K562 (cell line): ENCODE measurements around the gene TAF9B. TPM values are rescaled to one million over a fixed set of nuclear protein-coding genes. Genes with fewer than 3 reads are reported as not detected.

ENCODE experiments used
- ATAC-seq: fragments of 200-7000 bp; cut with Tn5 transposase; 3 replicates; pipeline ENCODE4 v1.9.1; 2020; ENCODE audit warnings: moderate library complexity
- BruUV-seq: library from RNA; stranded (reverse); fragments of 400-500 nt; replicated peaks from 2 replicates; lab custom pipeline; 2021; lab: Mats Ljungman, UMichigan
- CTCF ChIA-PET: fragments of 300-600 bp; formaldehyde crosslinking; extraction: SDS; loops from one replicate; lab custom pipeline; 2021; ENCODE audit warnings: low intra/inter-chr PET ratio; lab: Yijun Ruan, JAX
- POLR2A ChIA-PET: fragments of 300-600, 350-650 bp; sonication (Branson Sonifier 250); formaldehyde crosslinking; extraction: SDS; loops from one replicate; lab custom pipeline; 2021; ENCODE audit warnings: antibody characterized with exemption, inconsistent platforms; lab: Yijun Ruan, JAX
- DNase-seq, 4 experiments: peaks; one replicate each; pipeline versions ENCODE4 v3.0.0 to v3.0.0-alpha.2; 2011 to 2018; ENCODE audit warnings: low spot score in 3 of 4, mixed read lengths in 3 of 4; ENCODE audit errors: extremely low read depth in 1 of 4
- FAIRE-seq: peaks from 2 replicates; lab custom pipeline; 2011; peaks lifted over from hg19 to GRCh38; lab: Jason Lieb, UNC
- H2AFZ ChIP-seq: 2 replicates; pipeline ENCODE4 v1.6.0; 2011; ENCODE audit warnings: low read depth, low read length, control low read depth, inconsistent platforms
- H3K27ac ChIP-seq: fragments of 200-600 bp; 3 replicates; pipeline ENCODE4 v1.8.0; 2011; ENCODE audit warnings: low read depth, mild to moderate bottlenecking, control low read depth, inconsistent platforms, low read length, moderate library complexity, mixed read lengths; ENCODE audit errors: extremely low read depth
- H3K27me3 ChIP-seq, 2 experiments: fragments of 300-600 bp in 1 of 2; 2 replicates in 1 of 2; 3 replicates in 1 of 2; pipeline versions ENCODE4 v1.6.0 to v1.8.0; 2011; ENCODE audit warnings: inconsistent platforms in 2 of 2, low read length in 2 of 2, mild to moderate bottlenecking in 1 of 2, mixed read lengths in 1 of 2, moderate library complexity in 1 of 2; ENCODE audit not compliant: control insufficient read depth in 2 of 2, insufficient read depth in 2 of 2
- H3K36me3 ChIP-seq: fragments of 300-600 bp; 3 replicates; pipeline ENCODE4 v1.8.0; 2011; ENCODE audit warnings: mild to moderate bottlenecking, low read length, inconsistent platforms; ENCODE audit not compliant: control insufficient read depth, insufficient read depth
- H3K4me1 ChIP-seq, 2 experiments: fragments of 200-600 bp in 1 of 2; replicated peaks in 1 of 2; 2 replicates in 1 of 2; 3 replicates in 1 of 2; pipeline versions ENCODE4 v1.5.1 to v1.8.0; 2011; ENCODE audit warnings: inconsistent platforms in 2 of 2, low read length in 2 of 2, mild to moderate bottlenecking in 1 of 2, mixed read lengths in 1 of 2, moderate library complexity in 1 of 2; ENCODE audit not compliant: control insufficient read depth in 2 of 2, insufficient read depth in 2 of 2
- H3K4me2 ChIP-seq: 2 replicates; pipeline ENCODE4 v1.6.1; 2011; ENCODE audit warnings: low read length, control low read depth, inconsistent platforms, mixed read lengths; ENCODE audit not compliant: insufficient read depth
- H3K4me3 ChIP-seq: fragments of 200-600 bp; sonication (generic), shearing (Covaris generic); 2 replicates; pipeline ENCODE4 v1.5.1; 2016; ENCODE audit warnings: control low read depth, inconsistent platforms
- H3K79me2 ChIP-seq: fragments of 200-600 bp; 3 replicates; pipeline ENCODE4 v1.8.0; 2011; ENCODE audit warnings: low read length, inconsistent platforms; ENCODE audit not compliant: control insufficient read depth, insufficient read depth
- H3K9ac ChIP-seq, 2 experiments: 2 replicates each; pipeline versions ENCODE4 v1.6.0 to v1.6.1; 2011; ENCODE audit warnings: low read depth in 2 of 2, low read length in 2 of 2, control low read depth in 1 of 2, inconsistent platforms in 1 of 2, mild to moderate bottlenecking in 1 of 2, mixed read lengths in 1 of 2; ENCODE audit not compliant: insufficient read depth in 1 of 2
- H3K9me1 ChIP-seq: one replicate; pipeline ENCODE4 v1.6.0; 2011; ENCODE audit warnings: inconsistent platforms, mild to moderate bottlenecking, low read length, moderate library complexity; ENCODE audit not compliant: control insufficient read depth, insufficient read depth
- H3K9me3 ChIP-seq: replicated peaks from 2 replicates; pipeline ENCODE4 v1.5.1; 2011; ENCODE audit warnings: low read depth, low read length, inconsistent platforms; ENCODE audit not compliant: control insufficient read depth, insufficient read depth
- H4K20me1 ChIP-seq: replicated peaks from 2 replicates; pipeline ENCODE4 v1.6.1; 2011; ENCODE audit warnings: low read length, inconsistent platforms, mixed read lengths; ENCODE audit not compliant: control insufficient read depth, insufficient read depth
- MXI1 ChIP-seq: IDR thresholded peaks from 2 replicates; pipeline ENCODE4 v1.6.1; 2011; ENCODE audit warnings: low read depth, mild to moderate bottlenecking, improper control_type of control experiment, low read length
- PATZ1 ChIP-seq: fragments of 250-450 bp; sonication (Bioruptor Pico); IDR thresholded peaks from 2 replicates; pipeline ENCODE4 v1.5.0; 2020; ENCODE audit warnings: mild to moderate bottlenecking, borderline replicate concordance
- POLR2G ChIP-seq: fragments of 200-400 bp; formaldehyde crosslinking; IDR thresholded peaks from 2 replicates; pipeline ENCODE4 v1.6.1; 2017; ENCODE audit warnings: low read depth, mild to moderate bottlenecking, antibody characterized with exemption, low read length, moderate library complexity
- SMAD2 ChIP-seq: fragments of 150-350 bp; IDR thresholded peaks from 2 replicates; pipeline ENCODE4 v1.6.1; 2014; ENCODE audit warnings: low read depth, mild to moderate bottlenecking, low read length
- ZBED1 ChIP-seq: IDR thresholded peaks from 2 replicates; pipeline ENCODE4 v1.6.1; 2014
- in situ Hi-C: fragments of 300-500 bp; cut with MboI; formaldehyde crosslinking; loops from 4 replicates; pipeline ENCODE4 v1.15.0; 2018; ENCODE audit warnings: inconsistent platforms, mixed read lengths
- intact Hi-C: fragments of 100-400 bp; cut with micrococcal nuclease; formaldehyde crosslinking; loops from 2 replicates; pipeline ENCODE4 v1.14.2; 2022
- polyA plus RNA-seq, 8 experiments: library from polyadenylated mRNA; depleted of rRNA in 4 of 8; stranded (reverse) in 5 of 8; unstranded in 3 of 8; fragments of >200 nt; fragmentation: Nextera tagmentation in 2 of 8; fragmentation: Illumina TruSeq in 1 of 8; extraction: Ambion mirVana in 2 of 8; extraction: Trizol in 1 of 8; gene quantifications; 2 replicates each; pipeline versions ENCODE4 v1.2.1 to v1.2.3, GENCODE V29; 2011 to 2014; ENCODE audit warnings: inconsistent platforms in 1 of 8, missing spikeins in 1 of 8
- total RNA-seq, 7 experiments: library from RNA; depleted of rRNA in 6 of 7; stranded (reverse); fragments of >200 nt in 6 of 7; fragmentation: Illumina TruSeq in 2 of 7; extraction: Trizol in 2 of 7; gene quantifications; 2 replicates each; pipeline versions ENCODE4 v1.2.1 to v1.2.3, GENCODE V29; 2011 to 2021; ENCODE audit warnings: low replicate concordance in 1 of 7
- TF ChIP-seq, protein P1 (sequence below): fragments of 450-650 bp; formaldehyde crosslinking; IDR thresholded peaks from 2 replicates; pipeline ENCODE4 v1.4.0; 2020; ENCODE audit warnings: mild to moderate bottlenecking

TAF9B gene
- total and polyA plus RNA-seq, 9 of the 15 experiments (the other 6 are each of a cell fraction or from before 2014, with no cell fraction given), result 10.9 to 42.1 (median 20.8) TPM

DNA sequence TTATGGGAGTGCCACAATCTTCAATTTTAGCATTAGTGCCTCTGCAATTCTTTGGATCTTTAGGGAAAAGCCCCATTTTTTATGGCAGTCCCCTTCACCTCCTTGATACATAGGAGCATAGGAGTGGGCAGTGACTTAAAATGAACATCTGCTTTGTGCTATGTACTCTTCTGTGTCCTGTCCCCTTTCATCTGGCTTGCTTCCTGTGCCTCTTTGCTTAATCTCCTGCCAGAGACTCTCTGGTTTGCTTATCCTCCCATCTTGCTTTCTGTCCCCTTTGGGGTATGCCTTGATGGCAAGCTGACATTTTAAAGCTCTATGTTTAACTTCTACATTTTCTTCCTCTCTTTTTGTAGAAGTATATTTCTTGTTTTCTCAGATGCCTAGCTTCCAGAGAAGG, 23.1 kb downstream of the TAF9B start:
- TF ChIP-seq ZBED1 (no peak), SMAD2 (no peak), MXI1 (no peak), PATZ1 (CRISPR knock-in tag) (no peak), POLR2G (no peak)
- TF ChIP-seq, protein P1, sequence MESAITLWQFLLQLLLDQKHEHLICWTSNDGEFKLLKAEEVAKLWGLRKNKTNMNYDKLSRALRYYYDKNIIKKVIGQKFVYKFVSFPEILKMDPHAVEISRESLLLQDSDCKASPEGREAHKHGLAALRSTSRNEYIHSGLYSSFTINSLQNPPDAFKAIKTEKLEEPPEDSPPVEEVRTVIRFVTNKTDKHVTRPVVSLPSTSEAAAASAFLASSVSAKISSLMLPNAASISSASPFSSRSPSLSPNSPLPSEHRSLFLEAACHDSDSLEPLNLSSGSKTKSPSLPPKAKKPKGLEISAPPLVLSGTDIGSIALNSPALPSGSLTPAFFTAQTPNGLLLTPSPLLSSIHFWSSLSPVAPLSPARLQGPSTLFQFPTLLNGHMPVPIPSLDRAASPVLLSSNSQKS (CRISPR knock-in tag), result no peak
- TF ChIP-seq, all 486 proteins: peak for 0
- ChIA-PET POLR2A (interaction anchor here (1.0 to 1.3 kb wide), 2 partner anchors 12 to 13 kb away, joined by 3 to 4 read pairs; partner anchors contain the start of gene PGK1), CTCF (no interaction called here)
- BruUV-seq, result no TSS peak
- H3K27ac ChIP-seq, result no peak overlapping the region; the same call in 2 of the 3 replicates
- ATAC-seq, result no peak
- peaks cover 2% of the 10 kb centered on the region for H3K9me1 ChIP-seq
- no peak overlapping the region for H2AFZ ChIP-seq
- H3K4me3 ChIP-seq, result no peak overlapping the region
- H3K9ac ChIP-seq, result no peak overlapping the region
- no peaks in the 10 kb centered on the region for H3K27me3 ChIP-seq
- peaks cover 98% of the 10 kb centered on the region for H3K79me2 ChIP-seq
- no peak for FAIRE-seq
- H4K20me1 ChIP-seq, result peaks cover 35% of the 10 kb centered on the region
- in situ Hi-C loops, result no loop called here
- no peak overlapping the region for H3K4me2 ChIP-seq
- no peak for DNase-seq
- H3K9me3 ChIP-seq, result no peaks in the 10 kb centered on the region
- peaks cover 0 to 12% of the 10 kb centered on the region in 2 experiments; a peak in 2 of 5 replicates for H3K4me1 ChIP-seq
- peaks cover 97% of the 10 kb centered on the region for H3K36me3 ChIP-seq
- intact Hi-C loops, result no loop called here
